ENCODE data around the gene ANO2.

Gene ANO2

DNA sequence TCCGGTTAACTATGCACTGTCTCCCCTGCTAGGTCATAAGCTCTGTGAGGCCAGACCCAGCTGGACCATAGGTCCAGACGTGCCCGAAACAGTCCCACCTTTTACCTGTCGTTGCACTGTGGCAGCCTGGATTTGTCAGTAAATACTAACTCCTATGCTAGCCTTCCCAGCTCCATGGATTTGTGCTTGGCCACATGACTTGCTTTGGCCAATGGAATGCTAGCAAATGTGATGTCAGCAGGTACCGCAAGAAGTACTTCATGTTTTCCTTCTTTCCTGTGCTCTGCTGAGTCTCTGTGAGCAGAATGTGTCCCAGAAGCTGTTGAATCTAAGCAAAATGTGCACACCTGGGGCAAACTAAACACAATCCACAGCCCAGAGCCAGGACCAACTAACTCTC, 157.2 kb downstream of the ANO2 start:
- TF ChIP-seq ZNF274 (IDR thresholded peaks at IDR 0.05; ENCODE audit: low read depth, low read length), result no peak
- no peak overlapping the region for H3K4me3 ChIP-seq (ENCODE audit: low read length)

DNA sequence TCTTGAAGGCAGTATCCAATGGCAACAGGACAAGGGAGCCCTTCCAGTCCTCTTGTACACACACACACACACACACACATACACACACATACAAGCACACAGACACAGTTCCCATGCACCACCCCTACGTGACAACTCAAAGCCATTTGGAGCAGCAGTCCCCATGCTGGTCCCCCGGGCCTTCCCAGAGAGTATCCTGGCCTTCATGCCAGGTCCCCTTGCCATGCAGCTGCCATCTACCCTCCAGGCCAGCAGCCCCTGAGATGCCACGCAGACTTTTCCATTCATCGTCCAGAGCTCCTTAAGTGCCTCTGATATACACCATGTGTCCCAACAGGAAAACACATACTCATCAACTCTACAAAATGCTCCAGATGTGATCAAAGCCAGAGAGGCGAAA, 159.5 kb downstream of the ANO2 start:
- no peak for TF ChIP-seq ZNF274 (IDR thresholded peaks at IDR 0.05; ENCODE audit: low read depth, low read length)
- H3K4me3 ChIP-seq (ENCODE audit: low read length), result no peak overlapping the region

DNA sequence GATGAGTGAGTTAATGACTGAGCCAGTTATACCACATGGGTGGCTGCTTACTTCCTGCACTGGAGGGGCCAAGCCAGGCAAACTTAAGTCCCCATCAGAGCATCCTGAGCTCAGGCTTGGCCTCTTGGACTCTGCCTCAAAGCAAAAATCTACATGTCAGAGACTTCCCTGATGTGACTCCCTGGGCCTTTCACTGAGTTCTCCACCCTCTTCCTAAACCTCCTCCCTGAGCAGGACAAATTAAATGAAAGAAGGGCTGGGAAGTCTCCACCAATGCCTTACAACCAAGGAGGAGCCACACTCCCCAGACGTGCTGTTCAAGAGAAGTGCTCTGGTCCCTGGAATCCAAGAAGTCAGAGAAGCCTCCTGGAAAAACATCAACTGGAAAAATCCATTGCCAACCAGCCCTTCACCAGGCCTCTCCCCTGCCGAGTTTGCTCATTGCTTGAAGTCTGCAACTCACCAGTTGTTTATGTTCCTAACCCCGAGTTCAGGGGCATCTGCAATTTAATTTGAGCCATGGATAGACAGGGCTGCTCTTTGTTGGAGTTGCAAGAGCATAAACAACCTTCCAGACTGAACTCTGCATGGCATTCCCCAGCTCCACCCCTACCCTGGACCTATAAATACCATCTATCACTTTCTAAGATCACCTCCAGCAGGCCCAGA, 160.5 kb downstream of the ANO2 start:
- H3K4me3 ChIP-seq (ENCODE audit: low read length), result no peak overlapping the region

DNA sequence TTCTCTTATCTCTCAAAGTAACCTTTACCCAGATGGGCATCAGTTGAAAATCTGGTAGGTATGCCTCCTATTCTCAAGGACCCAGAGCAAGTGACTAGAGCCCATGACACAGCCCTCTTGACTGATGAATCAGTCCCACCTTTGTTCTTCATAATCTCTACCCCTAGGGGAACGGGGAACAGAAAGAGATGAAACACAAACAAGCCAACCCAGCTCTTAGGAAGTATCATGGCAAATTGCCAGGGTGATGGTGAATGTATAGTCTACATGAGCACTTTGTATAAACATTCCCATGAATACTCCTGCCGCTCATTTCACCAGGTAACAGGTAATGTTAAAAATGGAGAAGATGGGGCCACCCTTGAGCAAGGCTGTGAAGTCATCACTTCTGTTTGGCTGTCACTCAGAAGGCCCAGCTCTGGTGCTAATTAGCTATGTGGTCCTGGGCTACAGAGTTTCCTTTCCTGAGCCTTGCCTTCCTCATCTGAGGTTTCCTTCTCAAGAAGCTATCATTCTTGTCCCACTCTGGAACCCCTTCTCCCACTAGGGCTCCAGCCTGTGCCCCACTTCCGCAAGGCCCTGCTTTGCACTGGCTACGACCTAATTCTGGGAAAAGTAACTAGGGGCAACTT, 161.7 kb downstream of the ANO2 start:
- TF ChIP-seq ZNF274 (IDR thresholded peaks at IDR 0.05; ENCODE audit: low read depth, low read length), result no peak
- no peak overlapping the region for H3K4me3 ChIP-seq (ENCODE audit: low read length)

More for the DNA sequence above, 160.5 kb downstream of the ANO2 start:
- TF ChIP-seq ZNF274 (IDR thresholded peaks at IDR 0.05; ENCODE audit: low read depth, low read length), result no peak

DNA sequence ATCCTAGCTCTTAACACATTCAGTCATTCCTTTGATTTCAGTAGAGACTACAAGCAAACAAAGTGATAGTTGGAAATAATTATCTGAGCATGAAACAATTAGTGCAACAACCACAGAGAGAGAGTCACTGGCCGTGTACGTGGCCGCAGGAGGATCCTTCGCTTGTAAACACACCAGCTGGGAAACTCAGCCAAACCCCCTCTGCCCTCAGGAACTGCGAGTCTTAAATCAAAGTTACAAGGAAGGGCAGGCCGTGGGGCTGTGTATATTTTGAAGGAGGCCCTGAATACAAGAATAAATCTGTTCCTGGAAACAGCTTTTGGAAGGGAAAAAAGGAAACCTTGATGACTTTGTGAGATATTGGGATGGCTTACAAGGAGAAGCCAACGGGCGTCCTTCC, 164.5 kb downstream of the ANO2 start:
- TF ChIP-seq ZNF274 (IDR thresholded peaks at IDR 0.05; ENCODE audit: low read depth, low read length), result no peak
- no peak overlapping the region for H3K4me3 ChIP-seq (ENCODE audit: low read length)

DNA sequence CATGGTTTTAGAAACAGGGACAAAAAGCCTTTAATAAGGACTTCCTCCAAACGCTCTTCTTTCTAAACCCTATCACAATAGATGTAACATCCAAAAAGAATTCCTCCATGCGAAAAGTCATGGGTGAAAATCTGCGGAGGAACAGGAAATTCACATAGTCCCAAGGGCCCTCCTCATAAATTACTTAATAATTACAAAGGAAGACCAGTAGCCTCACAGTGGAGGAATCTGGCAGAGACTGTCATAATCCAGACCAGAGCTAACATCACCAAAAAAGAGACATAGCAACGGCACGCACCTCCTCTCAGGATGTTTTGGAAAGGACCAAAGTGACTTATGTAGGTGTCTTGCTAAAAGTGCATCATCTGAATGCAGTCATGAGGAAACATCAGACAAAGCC, 165.7 kb downstream of the ANO2 start:
- no peak for TF ChIP-seq ZNF274 (IDR thresholded peaks at IDR 0.05; ENCODE audit: low read depth, low read length)
- H3K4me3 ChIP-seq (ENCODE audit: low read length), result no peak overlapping the region

DNA sequence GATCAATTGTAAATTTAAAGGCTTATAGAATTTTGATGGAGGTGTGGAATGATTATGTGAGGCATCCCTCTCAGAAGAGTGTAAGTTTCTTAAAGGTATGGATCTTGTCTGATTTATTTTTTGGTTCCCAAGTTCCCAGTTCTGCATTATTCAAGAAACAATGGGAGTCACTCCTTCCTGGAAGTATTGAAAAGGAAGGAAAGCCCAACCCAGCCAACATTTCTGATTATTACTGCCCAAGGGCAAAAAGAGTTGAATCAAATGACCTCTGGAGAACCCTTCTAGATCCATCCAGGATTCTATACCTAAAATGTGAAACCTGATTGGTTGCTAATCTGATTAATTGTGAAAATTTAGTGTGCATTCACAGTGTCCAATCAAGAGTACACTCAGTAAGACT, 166.2 kb downstream of the ANO2 start:
- H3K4me3 ChIP-seq (ENCODE audit: low read length), result no peak overlapping the region
- no peak for TF ChIP-seq ZNF274 (IDR thresholded peaks at IDR 0.05; ENCODE audit: low read depth, low read length)

DNA sequence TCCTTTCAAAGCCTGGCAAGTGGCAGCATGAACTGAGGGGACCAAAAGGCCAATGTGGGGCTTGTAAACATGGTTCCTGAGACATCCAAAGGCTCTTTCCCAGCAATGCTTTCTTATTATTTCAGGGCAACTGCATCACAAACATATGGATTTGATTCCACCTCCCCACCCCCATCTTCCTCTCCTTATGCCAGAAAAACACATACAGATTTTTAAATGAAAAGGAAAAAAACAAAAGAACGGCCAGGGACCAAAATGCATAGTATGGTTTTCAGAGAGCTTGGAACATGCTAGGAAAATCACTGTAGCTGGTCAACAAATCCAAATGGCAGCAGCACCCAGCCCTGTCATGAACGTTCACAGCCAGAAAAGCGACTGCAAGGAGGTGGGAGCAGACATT, 167.6 kb downstream of the ANO2 start:
- H3K4me3 ChIP-seq (ENCODE audit: low read length), result no peak overlapping the region
- no peak for TF ChIP-seq ZNF274 (IDR thresholded peaks at IDR 0.05; ENCODE audit: low read depth, low read length)

DNA sequence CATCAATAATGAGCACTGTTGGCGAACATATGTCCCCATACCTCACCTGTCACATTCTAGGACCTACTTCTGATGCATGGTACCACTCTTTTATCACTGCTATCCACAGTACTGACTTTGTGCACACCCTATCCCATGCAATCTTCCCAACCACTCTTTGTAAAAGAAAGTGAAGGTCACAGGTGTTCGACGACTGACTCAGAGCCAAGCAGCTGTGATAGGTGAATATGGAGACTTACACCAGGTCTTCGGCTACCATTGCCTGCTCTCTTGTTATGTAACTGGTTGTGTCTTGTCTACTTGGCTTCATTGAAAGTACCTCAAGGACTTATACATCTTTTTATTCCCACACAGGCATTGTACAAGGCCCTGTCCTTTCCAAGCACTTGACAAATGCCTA, 169.0 kb downstream of the ANO2 start:
- TF ChIP-seq ZNF274 (IDR thresholded peaks at IDR 0.05; ENCODE audit: low read depth, low read length), result no peak
- H3K4me3 ChIP-seq (ENCODE audit: low read length), result no peak overlapping the region

DNA sequence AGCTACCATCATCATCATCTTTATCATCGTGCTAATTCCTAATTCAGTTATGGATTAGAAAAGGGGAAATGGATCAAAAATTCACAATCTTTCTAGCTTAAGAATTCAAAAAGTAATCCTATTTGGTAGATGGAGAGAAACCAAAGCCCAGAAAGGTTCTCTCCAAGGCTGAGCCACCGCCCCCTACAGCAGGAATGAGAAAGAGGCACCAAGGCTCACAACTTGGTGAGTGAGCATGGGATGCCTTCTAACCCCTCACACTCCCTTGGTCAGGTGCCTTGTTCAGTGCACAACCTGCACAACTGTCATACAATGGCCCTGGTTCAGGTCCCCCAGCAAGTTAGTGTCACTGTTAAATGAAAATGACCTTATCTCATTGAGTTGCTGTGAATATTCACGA, 171.5 kb downstream of the ANO2 start:
- H3K4me3 ChIP-seq (ENCODE audit: low read length), result no peak overlapping the region
- TF ChIP-seq ZNF274 (IDR thresholded peaks at IDR 0.05; ENCODE audit: low read depth, low read length), result no peak

DNA sequence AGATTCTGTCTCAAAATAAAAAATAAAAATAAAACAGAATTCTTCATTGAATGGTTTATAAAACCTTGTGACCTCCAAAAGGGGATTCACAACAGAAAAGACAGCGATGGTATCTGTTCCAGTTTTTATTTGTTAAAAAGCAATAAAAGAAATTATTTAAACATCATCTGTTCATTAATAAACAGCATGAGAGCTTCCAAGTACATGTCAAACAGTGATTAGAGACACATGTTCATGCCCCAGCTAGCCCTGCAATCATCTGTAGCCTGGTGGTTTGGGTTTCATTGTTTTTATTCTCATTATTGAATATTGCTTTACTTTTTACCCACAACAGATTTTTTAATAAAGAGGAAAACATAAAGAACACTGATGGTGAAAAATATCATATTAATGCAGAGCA, 173.3 kb downstream of the ANO2 start:
- no peak overlapping the region for H3K4me3 ChIP-seq (ENCODE audit: low read length)
- no peak for TF ChIP-seq ZNF274 (IDR thresholded peaks at IDR 0.05; ENCODE audit: low read depth, low read length)

DNA sequence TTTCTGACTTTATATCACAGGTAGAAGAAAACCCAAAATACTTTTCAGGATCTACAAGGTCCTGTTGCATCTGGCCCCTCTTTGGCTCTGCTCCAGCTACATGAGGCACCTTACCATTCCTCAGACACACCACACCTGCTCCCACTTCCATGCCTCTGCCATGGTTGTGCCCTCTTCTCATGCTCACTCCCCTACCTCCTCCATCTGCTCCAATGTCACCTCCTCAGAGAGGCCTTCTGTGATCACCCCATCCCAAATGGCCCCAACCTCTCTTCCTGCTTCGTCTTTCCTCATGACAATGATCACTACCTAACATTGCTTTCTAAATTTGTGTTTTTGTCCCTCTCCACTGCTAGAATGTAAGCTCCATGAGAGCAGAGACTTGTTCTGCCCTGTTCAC, 174.3 kb downstream of the ANO2 start:
- TF ChIP-seq ZNF274 (IDR thresholded peaks at IDR 0.05; ENCODE audit: low read depth, low read length), result no peak
- no peak overlapping the region for H3K4me3 ChIP-seq (ENCODE audit: low read length)

DNA sequence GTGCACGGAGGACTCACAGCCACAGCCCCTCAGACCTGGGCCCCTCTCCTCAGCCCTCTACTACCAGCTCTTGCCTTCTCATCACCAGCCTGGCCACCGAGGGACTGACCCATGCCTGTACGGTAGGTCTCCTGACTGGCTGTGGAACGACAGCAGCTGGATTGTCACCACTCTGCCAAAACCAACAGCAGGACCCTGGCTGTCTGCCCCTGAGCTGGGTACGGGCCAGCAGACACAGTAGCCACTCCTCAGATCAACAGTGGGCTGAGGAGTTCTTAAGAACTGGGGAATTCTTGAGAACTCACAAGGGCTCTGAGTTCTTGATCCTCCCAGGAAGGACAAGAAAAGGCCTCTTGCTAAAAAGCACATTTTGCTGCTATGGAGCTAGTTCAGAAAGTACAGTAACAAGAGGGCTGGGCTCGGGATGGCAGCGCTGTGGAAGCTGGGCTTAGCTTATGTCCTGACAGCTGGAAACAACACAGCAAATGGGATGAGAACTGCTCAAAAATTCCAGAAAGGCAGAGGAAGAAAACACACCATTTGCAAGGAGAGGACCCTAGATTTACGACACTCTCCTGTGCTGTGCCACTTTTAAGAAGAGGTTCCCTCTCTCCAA, 176.4 kb downstream of the ANO2 start:
- no peak overlapping the region for H3K4me3 ChIP-seq (ENCODE audit: low read length)
- no peak for TF ChIP-seq ZNF274 (IDR thresholded peaks at IDR 0.05; ENCODE audit: low read depth, low read length)

DNA sequence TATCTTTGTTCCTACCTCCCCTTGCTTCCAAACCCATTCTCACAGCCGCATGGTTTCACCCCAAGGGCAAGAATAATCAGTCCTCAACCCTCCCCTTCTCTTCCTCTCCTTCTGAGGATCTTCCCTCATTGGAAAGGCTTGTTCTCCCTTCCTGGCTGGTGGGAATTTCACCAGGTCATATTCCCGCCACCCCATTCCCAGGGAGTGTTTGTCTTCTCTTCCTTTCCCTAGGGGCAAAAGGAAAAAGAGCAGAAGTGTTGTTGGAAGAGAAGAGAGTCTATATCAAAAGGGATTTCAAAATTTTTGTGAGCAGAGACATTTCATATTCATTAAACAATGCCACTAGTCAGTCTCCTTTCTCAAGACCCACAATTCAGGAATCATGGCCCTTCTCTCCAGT, 176.9 kb downstream of the ANO2 start:
- no peak for TF ChIP-seq ZNF274 (IDR thresholded peaks at IDR 0.05; ENCODE audit: low read depth, low read length)

DNA sequence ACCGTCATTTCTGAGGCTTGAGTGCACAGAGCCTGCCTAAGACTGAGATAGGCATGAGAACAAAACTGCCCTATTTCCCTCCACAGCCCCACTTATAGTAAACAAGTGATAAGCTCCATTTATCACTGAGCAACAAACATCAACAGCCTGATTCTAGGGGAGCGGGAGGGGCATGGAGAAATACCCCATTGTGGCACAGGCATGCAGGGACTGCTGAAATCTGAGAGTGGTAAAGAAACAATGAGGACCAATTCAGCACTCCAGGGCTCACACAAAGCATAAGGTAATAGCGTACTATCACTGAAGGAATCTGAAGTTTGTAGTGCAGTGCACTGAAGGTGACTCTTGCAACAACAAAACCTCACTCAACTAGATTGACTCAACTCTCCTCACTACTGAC, 186.7 kb downstream of the ANO2 start:
- TF ChIP-seq ZNF274 (IDR thresholded peaks at IDR 0.05; ENCODE audit: low read depth, low read length), result no peak

More for the DNA sequence above, 176.9 kb downstream of the ANO2 start:
- no peak overlapping the region for H3K4me3 ChIP-seq (ENCODE audit: low read length)

More for the DNA sequence above, 186.7 kb downstream of the ANO2 start:
- no peak overlapping the region for H3K4me3 ChIP-seq (ENCODE audit: low read length)
